MM.1S (cell line): ENCODE results near the gene CFP.
"Not testable (repeated sequence)": the region's sequence is repeated elsewhere in the genome, so short reads cannot be mapped to it uniquely, and the experiment has no call there.

ENCODE experiments used
- DNase-seq: peaks from one replicate; pipeline ENCODE4 v3.0.0-alpha.2; 2015
- H2AFZ ChIP-seq: fragments of 300-600 bp; sonication (generic); 2 replicates; pipeline ENCODE4 v1.6.0; 2016; ENCODE audit warnings: antibody characterized with exemption, low read length
- H3F3A ChIP-seq: fragments of 300-600 bp; sonication (generic); 2 replicates; pipeline ENCODE4 v1.6.1; 2016; ENCODE audit warnings: mild to moderate bottlenecking, antibody characterized with exemption, low read length, moderate library complexity, mixed read lengths; ENCODE audit not compliant: insufficient read depth
- H3K27ac ChIP-seq: fragments of 300-600 bp; sonication (generic); 2 replicates; pipeline ENCODE4 v1.5.1; 2016; ENCODE audit warnings: mild to moderate bottlenecking, low read length
- H3K27me3 ChIP-seq: fragments of 300-600 bp; sonication (generic); replicated peaks from 2 replicates; pipeline ENCODE4 v1.6.0; 2016; ENCODE audit warnings: low read length; ENCODE audit not compliant: insufficient read depth
- H3K36me3 ChIP-seq: fragments of 300-600 bp; sonication (generic); replicated peaks from 2 replicates; pipeline ENCODE4 v1.6.1; 2016; ENCODE audit warnings: mild to moderate bottlenecking, low read length, mixed read lengths; ENCODE audit not compliant: insufficient read depth
- H3K4me1 ChIP-seq: fragments of 300-600 bp; sonication (generic); 2 replicates; pipeline ENCODE4 v1.6.1; 2016; ENCODE audit warnings: low read length, mixed read lengths
- H3K4me2 ChIP-seq: fragments of 300-600 bp; sonication (generic); 2 replicates; pipeline ENCODE4 v1.6.0; 2016; ENCODE audit warnings: low read depth, low read length
- H3K4me3 ChIP-seq: fragments of 300-600 bp; sonication (generic); 2 replicates; pipeline ENCODE4 v1.5.1; 2016; ENCODE audit warnings: low read length, mixed read lengths
- H3K79me2 ChIP-seq: fragments of 300-600 bp; sonication (generic); 2 replicates; pipeline ENCODE4 v1.6.1; 2016; ENCODE audit warnings: mixed run types, low read length, mixed read lengths
- H3K9ac ChIP-seq: fragments of 300-600 bp; sonication (generic); 2 replicates; pipeline ENCODE4 v1.6.1; 2016; ENCODE audit warnings: low read length, mixed read lengths
- H3K9me2 ChIP-seq: fragments of 300-600 bp; sonication (generic); replicated peaks from 2 replicates; pipeline ENCODE4 v1.6.1; 2016; ENCODE audit warnings: mild to moderate bottlenecking, low read length, mixed read lengths; ENCODE audit not compliant: insufficient read depth
- H3K9me3 ChIP-seq: fragments of 300-600 bp; sonication (generic); replicated peaks from 2 replicates; pipeline ENCODE4 v1.6.1; 2016; ENCODE audit warnings: mild to moderate bottlenecking, low read length, mixed read lengths; ENCODE audit not compliant: insufficient read depth
- H4K20me1 ChIP-seq: fragments of 300-600 bp; sonication (generic); 2 replicates; pipeline ENCODE4 v1.6.1; 2016; ENCODE audit warnings: mild to moderate bottlenecking, low read length, moderate library complexity, mixed read lengths; ENCODE audit not compliant: insufficient read depth
- CTCF ChIP-seq: fragments of 300-600 bp; sonication (generic); IDR thresholded peaks from 2 replicates; pipeline ENCODE4 v1.5.1; 2016; ENCODE audit warnings: antibody characterized with exemption, low read length, mixed read lengths
- EZH2 ChIP-seq: fragments of 300-600 bp; sonication (generic); optimal IDR thresholded peaks from 2 replicates; pipeline ENCODE3; 2017; ENCODE audit warnings: low read depth, mild to moderate bottlenecking, antibody characterized with exemption, low read length, mixed read lengths
- EZH2phosphoT487 ChIP-seq: fragments of 300-600 bp; sonication (generic); IDR thresholded peaks from 2 replicates; pipeline ENCODE4 v1.6.1; 2018; ENCODE audit warnings: antibody characterized with exemption, low read length

The CFP gene

GRCh38 chrX:47605024-47605423, 24.7 kb downstream of the CFP start:
- TF ChIP-seq CTCF (no peak), EZH2 (no peak), EZH2phosphoT487 (no peak)
- H3K9me3 ChIP-seq, result no peaks in the 10 kb centered on the region

GRCh38 chrX:47603125-47603524, 26.6 kb downstream of the CFP start:
- not testable (repeated sequence) for H3K27ac ChIP-seq, H3K27me3 ChIP-seq, H4K20me1 ChIP-seq, H3K4me2 ChIP-seq, H3F3A ChIP-seq, H3K36me3 ChIP-seq, H3K9ac ChIP-seq, H2AFZ ChIP-seq, H3K9me2 ChIP-seq, DNase-seq, H3K9me3 ChIP-seq, H3K79me2 ChIP-seq, H3K4me1 ChIP-seq, H3K4me3 ChIP-seq

More at GRCh38 chrX:47605024-47605423, 24.7 kb downstream of the CFP start:
- no peaks in the 10 kb centered on the region for H3F3A ChIP-seq
- no peak overlapping the region for H2AFZ ChIP-seq
- H3K4me1 ChIP-seq, result no peaks in the 10 kb centered on the region
- no peaks in the 10 kb centered on the region for H4K20me1 ChIP-seq
- no peak overlapping the region for H3K4me2 ChIP-seq
- no peaks in the 10 kb centered on the region for H3K27me3 ChIP-seq
- no peaks in the 10 kb centered on the region for H3K36me3 ChIP-seq
- no peak for DNase-seq
- H3K4me3 ChIP-seq, result no peak overlapping the region
- H3K79me2 ChIP-seq, result no peaks in the 10 kb centered on the region
- H3K9me2 ChIP-seq, result no peaks in the 10 kb centered on the region
- no peak overlapping the region for H3K27ac ChIP-seq
- H3K9ac ChIP-seq, result no peak overlapping the region

GRCh38 chrX:47597222-47597621, 32.5 kb downstream of the CFP start:
- Histone ChIP-seq H3K4me1 (no peaks in the 10 kb centered on the region), H3K9ac (no peak overlapping the region)

GRCh38 chrX:47596256-47596655, 33.5 kb downstream of the CFP start:
- DNase-seq, result no peak
- H3K79me2 ChIP-seq, result no peaks in the 10 kb centered on the region
- no peak overlapping the region for H2AFZ ChIP-seq
- no peak overlapping the region for H3K9ac ChIP-seq
- H3K9me3 ChIP-seq, result no peaks in the 10 kb centered on the region
- no peak overlapping the region for H3K4me3 ChIP-seq
- H3F3A ChIP-seq, result no peaks in the 10 kb centered on the region
- H3K9me2 ChIP-seq, result no peaks in the 10 kb centered on the region
- no peak overlapping the region for H3K27ac ChIP-seq
- H4K20me1 ChIP-seq, result no peaks in the 10 kb centered on the region
- no peak for TF ChIP-seq CTCF
- no peak for TF ChIP-seq EZH2
- no peak for TF ChIP-seq EZH2phosphoT487
- H3K4me2 ChIP-seq, result no peak overlapping the region
- H3K36me3 ChIP-seq, result no peaks in the 10 kb centered on the region
- H3K4me1 ChIP-seq, result no peaks in the 10 kb centered on the region
- no peaks in the 10 kb centered on the region for H3K27me3 ChIP-seq

More at GRCh38 chrX:47597222-47597621, 32.5 kb downstream of the CFP start:
- H3K79me2 ChIP-seq, result no peaks in the 10 kb centered on the region
- no peak overlapping the region for H2AFZ ChIP-seq
- no peak overlapping the region for H3K4me3 ChIP-seq
- no peaks in the 10 kb centered on the region for H3K27me3 ChIP-seq
- no peaks in the 10 kb centered on the region for H3K36me3 ChIP-seq
- no peak overlapping the region for H3K4me2 ChIP-seq
- no peaks in the 10 kb centered on the region for H3F3A ChIP-seq
- TF ChIP-seq EZH2phosphoT487, result no peak
- TF ChIP-seq CTCF, result no peak
- no peak for TF ChIP-seq EZH2
- no peak overlapping the region for H3K27ac ChIP-seq
- H3K9me3 ChIP-seq, result no peaks in the 10 kb centered on the region
- no peak for DNase-seq
- no peaks in the 10 kb centered on the region for H3K9me2 ChIP-seq
- no peaks in the 10 kb centered on the region for H4K20me1 ChIP-seq
